ENCODE results near the gene CELF2.

CELF2 gene

DNA sequence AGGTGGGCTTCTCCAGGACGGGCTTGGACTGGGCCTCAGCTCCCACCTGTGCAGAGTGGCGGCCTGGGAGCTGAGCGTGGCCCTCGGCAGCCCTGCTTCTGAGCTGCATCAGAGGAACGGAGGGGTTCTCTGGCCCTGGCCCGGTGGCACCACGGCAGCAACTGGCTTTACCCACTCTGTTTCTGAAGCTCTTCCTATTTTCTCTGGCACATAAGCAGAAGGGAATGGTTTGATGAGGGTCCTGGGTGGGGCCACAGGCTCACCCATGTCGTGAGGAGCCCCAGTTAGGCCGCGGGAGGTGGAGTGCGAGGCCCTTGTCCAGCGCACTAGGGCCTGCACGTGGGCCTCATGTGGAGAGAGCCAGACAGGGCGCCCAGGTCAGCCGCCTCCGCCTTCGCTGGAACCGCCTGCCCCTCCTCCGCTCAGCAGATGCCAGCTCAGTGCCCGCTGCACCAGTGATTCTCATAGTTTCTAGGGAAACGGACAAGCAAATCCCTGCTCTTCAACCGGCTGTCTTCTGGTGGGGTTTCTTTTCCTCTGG lies 284.0 kb downstream of the CELF2 start:
- no peak for DNase-seq (ENCODE audit: low read depth)

DNA sequence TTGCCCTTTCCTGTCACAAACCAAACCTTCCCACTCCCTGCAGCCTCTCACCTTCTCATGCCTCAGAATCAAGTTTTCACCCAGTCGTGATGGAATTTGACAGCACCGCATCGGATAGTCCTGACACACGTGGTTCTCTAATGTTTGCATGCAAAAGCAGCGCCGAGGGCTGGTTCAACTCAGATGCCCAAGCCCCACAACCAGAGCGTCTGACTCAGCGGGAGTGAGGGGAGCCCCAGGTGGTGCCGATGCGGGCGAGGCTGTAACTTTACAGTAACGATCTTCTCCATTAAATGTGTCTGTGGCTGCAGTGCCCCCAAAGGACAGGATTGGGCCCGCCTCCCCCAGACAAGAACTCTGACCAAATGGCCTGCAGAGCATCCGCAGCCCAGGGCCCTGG lies 284.5 kb downstream of the CELF2 start:
- DNase-seq (ENCODE audit: low read depth), result no peak

DNA sequence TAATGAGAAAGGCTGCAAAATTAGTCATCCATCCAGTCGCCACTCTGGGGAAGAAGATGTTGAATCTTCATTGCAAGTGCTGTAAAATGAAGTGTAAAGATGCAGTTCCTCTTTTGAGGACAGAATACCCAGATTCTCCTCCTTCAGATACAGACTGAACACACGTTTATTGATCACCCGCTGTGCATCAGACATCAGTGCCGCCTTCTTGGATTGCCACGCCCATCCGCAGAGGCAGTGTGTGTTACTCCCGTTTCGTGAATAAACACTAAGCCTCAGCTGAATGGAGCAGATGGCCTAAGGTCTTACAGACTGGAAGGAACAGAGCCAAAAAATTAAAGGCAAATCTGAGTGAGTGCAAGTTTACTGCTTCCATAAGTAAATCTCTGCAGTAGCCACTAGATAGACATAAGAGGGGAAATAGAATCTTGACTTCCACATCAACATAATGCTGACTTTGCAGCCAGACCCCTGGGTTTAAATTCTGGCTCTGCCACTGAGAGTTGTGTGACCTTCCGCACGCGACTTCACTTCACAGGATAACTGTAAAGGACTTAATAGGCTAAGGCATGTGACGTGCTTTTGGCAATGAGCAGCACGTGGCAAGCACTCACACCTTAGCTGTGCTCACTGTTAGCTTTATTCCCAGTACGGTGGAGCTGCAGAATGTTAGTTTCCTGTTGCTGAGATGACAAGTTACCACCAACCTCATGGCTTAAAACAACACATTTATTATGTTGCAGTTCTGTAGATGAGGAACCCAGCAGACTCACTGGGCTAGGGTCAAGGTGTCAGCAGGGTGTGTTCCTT lies 285.9 kb downstream of the CELF2 start:
- no peak for DNase-seq (ENCODE audit: low read depth)

DNA sequence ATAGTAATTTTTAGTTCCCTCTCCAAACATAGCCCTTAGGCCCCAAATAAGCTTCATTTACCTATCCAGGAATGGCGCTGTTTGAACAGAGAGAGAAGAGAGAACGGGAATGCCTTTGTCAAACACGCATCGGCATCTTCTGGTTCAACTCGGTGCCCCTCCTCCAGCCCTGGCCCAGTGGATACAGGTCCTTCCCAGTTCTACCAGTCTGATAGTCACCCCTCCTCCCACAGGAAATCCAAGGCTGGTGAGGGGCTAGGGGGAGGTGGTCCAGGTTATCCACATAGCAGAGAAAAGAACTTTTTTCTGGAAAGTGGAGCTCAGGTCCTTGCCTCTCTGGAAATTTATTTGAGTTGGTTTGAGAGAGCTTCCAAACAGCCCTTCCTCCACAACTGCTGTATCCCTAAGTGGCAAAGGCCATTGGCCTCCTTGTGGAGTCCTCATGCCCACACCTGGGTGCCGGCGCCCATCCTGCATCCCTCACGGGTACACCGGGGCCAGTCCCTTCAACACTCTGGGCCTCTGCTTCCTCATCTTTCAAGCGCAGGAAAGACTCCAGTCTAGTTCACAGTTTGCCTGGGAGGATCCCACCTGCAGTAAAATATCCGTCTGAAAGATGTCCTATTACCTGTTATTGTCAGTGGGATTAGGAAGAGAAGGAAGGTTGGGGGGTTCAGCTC lies 287.4 kb downstream of the CELF2 start:
- no peak for DNase-seq (ENCODE audit: low read depth)

DNA sequence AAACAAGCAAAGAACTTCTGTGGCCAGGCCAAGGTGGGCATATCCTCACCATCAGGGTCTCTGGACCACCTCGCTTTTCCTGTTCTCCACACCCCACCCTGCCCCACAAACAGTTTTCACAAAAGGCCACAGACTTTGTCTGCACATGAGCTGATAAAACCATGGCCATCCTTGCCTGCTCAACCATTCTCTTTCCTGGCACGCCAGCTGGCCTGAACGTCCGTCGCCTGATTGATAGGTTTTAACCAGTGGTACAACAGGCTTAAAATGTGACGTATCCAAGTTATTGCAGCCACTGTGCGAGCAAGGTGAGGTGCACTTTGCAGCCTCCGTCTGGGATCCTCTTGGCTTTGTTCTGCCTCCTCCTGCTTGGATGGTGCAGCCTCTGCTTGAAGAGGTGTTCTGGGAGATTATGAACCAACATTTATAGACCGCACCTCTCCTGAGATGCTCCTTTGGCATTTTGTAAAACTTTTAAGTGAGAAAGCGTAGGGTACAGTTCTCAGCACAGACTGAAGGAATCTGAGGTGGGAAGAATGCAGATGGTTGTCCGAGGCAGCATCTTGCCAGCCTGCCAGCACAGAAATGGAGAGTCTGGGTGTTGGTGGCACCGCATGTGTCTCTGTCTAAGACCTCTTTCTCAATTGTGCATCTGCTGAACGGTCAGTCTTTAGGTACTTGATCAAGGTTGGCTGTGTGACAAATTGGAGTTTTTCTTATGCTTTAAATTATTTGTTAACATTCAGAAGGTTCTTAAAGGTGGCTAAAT lies 288.3 kb downstream of the CELF2 start:
- DNase-seq (ENCODE audit: low read depth), result no peak

DNA sequence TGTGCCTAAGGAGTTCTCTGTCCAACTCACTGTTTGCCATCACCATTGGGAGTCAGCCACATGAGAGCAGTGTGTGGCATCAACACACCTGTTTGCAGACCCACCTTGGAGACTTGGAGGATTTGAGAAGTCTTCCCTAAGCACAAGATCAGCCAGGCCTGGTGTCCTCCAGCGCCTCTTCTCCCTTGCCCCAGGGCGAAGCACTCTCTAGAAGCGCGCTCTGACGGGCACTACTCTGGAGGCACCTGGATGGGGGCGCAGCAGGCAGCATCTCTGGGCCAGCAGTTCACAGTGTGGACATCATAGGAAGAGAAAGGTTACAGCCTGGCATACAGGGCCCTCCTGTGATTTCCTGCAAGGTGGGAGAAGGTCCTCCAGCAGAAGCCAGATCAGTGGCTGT lies 289.3 kb downstream of the CELF2 start:
- no peak for DNase-seq (ENCODE audit: low read depth)

DNA sequence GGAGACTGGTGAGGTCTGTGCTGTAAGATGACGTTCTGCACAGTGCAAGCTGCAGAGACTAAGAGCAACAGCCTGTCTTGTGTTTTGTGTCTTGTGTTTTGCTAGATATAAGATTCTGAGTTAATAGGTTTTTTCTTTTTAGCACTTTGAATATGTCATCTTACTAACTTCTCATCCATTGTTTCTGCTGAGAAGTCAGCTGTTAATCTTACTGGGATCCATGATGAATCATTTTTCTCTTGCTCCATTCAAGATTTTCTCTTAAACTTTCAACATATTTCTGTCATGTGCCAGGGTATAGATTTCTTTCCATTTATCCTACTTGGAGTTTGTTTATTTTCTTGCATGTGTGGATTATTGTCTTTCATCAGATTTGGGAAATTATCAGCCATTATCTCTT lies 290.3 kb downstream of the CELF2 start:
- no peak for DNase-seq (ENCODE audit: low read depth)

DNA sequence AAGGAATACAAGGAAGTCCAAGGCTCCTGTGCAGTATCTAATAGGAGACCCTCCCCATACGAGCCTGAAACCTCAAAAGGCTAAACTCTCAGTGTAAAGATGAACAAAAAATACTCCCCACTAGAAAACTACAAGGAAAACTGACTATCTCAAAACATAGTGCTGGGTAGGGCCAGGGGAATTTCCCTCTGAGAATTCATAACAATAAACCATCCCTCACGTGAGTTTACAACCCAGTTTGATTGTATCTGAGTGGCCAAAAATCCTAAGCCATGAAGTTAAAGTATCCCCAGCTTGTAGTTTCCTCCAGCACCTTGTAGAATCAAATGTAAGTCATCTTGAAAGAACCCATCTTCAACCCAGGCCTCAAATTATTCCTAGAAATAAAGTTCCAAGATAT lies 293.4 kb downstream of the CELF2 start:
- DNase-seq (ENCODE audit: low read depth), result no peak

DNA sequence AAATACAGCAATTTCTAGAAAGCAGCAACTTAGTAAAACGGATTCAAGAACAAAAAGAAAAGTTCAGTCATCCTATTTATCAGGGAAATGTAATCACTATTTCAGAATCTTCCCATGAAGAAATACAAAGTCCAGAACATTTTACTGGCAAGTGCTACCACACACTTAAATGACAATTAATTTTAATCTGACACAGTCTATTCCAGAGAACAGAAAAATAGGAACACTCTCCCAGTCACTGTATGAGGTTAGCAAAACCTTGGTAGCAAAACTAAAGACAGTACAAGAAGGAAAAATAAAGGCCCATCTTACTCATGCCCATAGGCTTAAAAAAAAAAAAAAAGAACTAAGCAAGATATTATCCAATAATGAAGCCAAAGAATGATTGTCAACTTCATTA lies 295.8 kb downstream of the CELF2 start:
- no peak for DNase-seq (ENCODE audit: low read depth)

DNA sequence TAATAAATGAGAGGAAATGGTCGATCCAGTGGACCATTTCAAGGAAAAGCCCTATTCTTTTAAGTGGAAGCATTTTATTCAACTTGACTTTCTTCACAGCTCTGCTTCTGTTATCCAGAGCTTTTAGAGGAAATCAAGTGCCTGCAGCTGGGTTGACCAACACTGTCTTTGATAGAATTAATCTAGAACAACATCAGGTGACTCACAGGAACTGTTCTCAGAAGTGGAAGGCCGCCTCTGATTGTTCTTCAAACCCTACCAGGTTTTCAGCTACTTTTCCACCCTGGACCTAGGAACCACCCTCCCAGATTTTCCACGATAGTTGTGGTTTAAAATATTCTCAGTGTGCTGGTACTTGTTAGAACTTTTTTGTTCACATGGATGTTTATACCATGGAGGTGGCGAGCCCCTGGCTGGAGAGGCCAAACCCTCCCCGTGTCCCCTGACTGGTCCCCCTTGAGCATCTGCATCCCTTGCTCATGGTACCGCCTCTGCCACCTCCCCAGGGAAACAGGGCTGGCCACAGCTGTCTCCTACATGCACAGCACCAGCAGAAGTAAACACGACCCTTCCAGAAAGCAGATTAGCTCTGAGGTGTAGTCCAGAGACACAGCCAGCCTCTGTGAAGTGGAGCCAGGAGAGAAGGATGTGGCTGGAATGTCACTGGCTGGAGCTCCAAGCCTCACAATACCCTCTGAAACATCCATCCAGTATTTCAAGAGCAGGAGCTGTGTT lies 300.4 kb downstream of the CELF2 start:
- no peak for DNase-seq (ENCODE audit: low read depth)

DNA sequence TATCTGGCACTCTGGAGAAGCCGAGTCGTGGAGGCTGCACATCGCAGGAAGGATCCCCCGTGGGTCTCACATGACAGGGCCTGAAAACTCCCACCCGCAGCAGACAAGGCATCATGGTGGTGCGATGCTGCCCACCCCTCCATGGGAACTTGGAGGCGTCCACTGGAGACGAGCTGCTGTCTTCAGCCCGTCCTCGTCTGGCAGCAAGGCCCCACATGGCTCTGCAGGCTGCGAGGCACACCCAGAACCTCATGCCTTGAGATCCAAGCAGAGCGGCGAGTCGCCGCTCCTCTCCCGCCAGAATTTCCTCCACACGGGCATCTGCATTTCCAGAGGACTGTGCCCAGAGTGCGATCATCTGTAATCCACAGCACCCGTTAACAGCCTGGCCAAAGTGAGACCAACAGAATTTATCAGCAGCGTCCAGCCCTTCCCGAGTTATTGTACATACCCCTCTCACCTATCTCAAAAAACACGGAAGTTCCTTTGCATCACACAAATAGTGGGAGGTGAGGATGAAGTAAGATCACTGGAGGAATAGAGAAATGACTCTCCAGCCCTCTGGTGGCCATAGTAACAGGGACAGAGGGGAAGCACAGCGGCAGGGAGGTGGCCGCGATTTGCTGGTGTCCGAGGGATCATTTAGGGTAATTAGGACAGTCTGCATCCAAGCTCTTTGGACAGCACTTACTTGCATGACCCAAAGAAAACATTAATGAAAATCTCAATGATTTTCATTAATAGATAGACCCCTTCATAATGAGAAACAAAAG lies 301.3 kb downstream of the CELF2 start:
- DNase-seq (ENCODE audit: low read depth), result no peak

DNA sequence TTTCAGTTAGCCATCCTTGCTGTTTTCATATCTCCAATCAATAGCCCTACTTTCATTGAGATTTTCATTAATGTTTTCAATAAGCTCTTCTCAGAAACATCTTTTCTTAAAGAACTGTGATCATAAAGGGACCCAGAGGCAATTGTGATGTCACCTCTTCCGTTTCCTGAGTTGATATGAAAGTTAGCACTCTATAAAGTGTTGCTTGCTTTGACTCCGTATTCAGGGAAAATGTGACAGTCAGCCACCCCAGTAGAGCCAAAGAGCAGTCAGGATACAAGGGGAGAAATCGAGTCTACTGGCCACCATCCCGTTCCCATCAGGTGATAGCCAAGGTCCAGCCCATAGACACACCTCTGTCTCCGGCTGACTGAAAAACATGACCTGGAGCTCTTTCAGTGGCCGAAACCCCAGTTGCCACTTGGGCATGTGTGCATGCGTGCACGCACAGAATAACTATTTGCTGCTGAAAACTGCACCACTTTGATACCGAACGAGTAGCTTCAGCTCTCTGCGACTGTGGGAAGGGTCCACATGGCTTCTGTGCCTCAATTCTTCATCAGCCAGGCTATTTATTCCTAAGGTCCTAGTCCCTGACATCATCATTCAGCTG lies 302.4 kb downstream of the CELF2 start:
- DNase-seq (ENCODE audit: low read depth), result no peak

DNA sequence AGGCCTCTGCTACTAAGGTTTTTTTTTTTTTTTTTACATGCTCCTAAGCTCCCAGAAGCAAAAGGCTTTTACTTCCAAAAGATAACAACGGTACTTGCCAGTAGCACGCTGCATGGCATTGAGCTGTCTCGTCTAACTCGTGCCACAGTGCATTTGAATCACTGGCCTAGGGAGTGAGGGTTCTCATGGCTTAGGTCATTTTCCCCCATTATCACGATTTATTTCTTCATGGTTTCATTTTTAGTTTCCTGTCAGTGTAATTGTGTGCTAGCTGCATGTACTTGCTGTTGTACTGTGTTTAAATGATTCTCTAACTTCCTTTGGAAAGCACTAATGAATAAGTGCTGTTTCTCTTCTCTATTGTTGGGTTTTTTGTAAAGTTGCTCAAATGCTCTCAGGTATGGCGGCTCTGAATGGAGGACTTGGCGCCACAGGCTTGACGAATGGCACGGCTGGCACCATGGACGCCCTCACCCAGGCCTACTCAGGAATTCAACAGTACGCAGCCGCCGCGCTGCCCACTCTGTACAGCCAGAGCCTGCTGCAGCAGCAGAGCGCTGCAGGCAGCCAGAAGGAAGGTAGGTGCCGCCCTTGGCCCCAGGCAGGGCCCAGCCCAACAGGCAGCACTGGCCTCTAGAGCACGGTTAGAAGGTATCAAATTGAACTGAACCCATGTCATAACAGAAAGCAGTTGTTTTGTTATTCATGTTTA lies 303.3 kb downstream of the CELF2 start:
- DNase-seq (ENCODE audit: low read depth), result no peak

DNA sequence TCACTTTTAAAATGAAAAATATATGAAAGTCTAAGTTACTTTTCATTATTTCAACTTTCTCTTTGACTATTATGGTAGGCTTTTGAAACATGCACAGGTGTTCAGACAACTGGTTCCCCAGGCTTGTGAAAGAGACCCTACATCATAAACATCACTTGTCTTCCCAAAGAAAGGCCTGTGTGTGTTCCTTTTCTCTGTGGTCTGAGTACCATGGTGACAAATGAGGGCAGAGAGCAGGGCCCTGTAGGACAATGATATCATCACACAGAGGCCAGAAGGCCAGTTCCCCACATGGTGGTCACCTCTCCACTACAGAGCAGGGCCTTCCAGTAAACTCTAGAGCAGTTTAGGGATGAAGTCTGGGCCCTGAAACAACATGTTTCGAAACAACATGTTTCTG lies 305.0 kb downstream of the CELF2 start:
- no peak for DNase-seq (ENCODE audit: low read depth)

DNA sequence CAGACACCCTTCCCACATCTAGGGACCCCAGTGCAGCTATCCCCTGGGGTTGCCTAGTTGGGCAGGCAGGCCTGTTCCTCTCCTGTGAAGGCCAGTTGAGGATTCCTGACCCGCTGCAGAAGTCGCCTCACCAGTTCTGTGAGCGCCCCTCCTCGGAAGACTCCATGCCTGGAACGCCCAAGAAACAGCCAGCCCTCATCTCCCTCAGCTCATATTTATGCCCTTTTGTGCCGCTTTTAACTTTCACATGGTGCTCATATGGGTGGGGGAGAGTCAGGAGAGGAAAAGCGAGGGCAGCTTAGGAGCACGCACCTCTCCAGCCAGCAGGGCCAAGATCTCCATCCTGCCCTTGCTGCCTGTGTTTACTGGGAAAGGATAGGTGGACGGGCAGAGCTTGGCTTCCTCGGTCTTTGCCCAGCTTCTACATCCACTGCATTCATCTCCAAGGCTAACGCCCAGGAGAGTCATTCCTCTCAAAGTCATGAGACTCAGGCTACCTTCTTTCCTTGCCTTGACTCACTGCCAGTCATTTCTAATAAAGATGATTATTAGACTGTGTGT lies 307.2 kb downstream of the CELF2 start:
- no peak for DNase-seq (ENCODE audit: low read depth)

DNA sequence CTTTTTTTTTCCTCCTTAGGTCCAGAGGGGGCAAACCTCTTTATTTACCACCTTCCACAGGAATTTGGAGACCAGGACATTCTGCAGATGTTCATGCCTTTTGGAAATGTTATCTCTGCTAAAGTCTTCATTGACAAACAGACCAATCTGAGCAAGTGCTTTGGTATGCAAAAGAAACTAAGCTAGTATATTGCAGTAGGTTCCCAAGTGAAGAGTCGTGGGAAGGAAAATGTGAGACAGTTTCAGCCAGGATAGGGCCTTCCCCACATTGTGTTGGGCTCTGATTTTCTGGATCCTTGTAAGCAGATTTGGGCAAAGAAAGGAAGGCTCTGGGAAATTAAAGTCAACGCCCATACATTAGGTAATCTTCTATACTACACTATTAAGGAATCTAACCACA lies 308.1 kb downstream of the CELF2 start:
- no peak for DNase-seq (ENCODE audit: low read depth)

DNA sequence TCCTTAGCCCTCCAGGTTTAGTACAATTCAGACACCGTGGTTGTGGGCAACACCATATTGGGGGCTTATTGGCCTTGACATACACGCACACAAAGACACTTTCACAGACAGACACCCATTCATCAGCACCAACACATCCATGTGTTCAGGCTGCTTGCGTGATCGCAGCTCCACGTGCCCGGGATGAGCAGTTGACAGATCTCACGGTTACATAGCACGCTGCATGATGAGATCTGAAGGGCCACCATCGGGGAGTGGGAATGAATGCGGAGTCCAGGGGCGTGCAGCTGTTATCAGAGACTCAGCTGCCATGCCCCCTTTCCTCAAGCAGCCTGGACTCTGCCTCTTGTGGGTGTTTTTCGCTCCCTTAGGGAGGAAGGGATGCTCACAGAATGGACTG lies 308.6 kb downstream of the CELF2 start:
- DNase-seq (ENCODE audit: low read depth), result no peak

DNA sequence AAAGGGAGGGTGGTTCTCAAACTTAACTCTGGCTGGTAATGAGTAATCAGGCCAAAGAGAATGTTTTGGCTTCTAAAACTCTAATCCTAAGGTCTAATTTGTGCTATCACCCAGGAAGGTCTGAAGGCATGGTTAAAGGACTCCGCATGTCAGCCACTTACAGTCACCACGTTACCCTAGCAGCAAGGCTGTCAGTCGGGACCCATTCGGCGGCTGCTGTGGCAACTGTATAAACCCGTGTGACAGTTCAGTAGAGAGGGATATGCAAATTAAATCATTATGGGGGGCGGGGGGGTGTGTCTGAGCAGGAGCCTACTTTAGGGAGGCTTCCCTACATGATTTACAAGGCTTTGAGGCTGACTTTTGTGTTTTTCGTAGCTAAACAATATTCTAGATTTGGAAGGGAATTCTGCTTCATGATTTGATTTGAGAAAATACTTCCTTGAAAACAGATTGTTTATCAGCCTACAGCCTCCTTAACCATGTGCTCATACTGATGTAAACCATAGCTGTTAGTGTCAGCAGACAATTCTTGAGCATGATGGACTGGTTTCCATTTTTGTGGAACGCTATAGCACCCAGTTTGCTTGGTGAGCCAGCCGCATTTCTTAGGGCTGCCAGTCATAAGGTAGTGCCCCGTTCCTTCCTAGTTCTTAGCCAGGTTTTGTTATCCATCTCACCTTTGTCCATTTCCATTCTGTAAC lies 309.4 kb downstream of the CELF2 start:
- no peak for DNase-seq (ENCODE audit: low read depth)

All from stimulated activated CD8-positive, alpha-beta memory T cell treated with anti-CD3 and anti-CD28 coated beads, Interleukin-15, amount 100 ng/mL, for 24 hours (primary cell).